Parathyroid adenoma (tissue), 2 donors: Measurements from ENCODE around the gene SLC35C1.
"Not testable (repeated sequence)": the region's sequence is repeated elsewhere in the genome, so short reads cannot be mapped to it uniquely, and the experiment has no call there.

ENCODE experiments used
- H2AFZ ChIP-seq: fragments of 300-600 bp; sonication (generic); one replicate; pipeline ENCODE4 v1.7.0; 2017; ENCODE audit warnings: antibody characterized with exemption, mild to moderate bottlenecking
- H3K27ac ChIP-seq: fragments of 300-600 bp; sonication (generic); one replicate; pipeline ENCODE4 v1.7.0; 2017
- H3K27me3 ChIP-seq: fragments of 300-600 bp; sonication (generic); one replicate; pipeline ENCODE4 v1.7.0; 2017; ENCODE audit warnings: low read length; ENCODE audit not compliant: control insufficient read depth, insufficient read depth
- H3K36me3 ChIP-seq: fragments of 300-600 bp; sonication (generic); one replicate; pipeline ENCODE4 v1.7.0; 2017; ENCODE audit warnings: low read length; ENCODE audit not compliant: control insufficient read depth, insufficient read depth
- H3K4me1 ChIP-seq: fragments of 300-600 bp; sonication (generic); one replicate; pipeline ENCODE4 v1.7.0; 2017; ENCODE audit warnings: control low read depth
- H3K4me2 ChIP-seq: fragments of 300-600 bp; sonication (generic); one replicate; pipeline ENCODE4 v1.7.0; 2017; ENCODE audit warnings: low read length
- H3K4me3 ChIP-seq: fragments of 300-600 bp; sonication (generic); one replicate; pipeline ENCODE4 v1.7.0; 2017; ENCODE audit warnings: low read depth, low read length
- H3K79me2 ChIP-seq: fragments of 300-600 bp; sonication (generic); one replicate; pipeline ENCODE4 v1.7.0; 2017; ENCODE audit warnings: control low read depth
- H3K9ac ChIP-seq: fragments of 300-600 bp; sonication (generic); one replicate; pipeline ENCODE4 v1.7.0; 2017; ENCODE audit warnings: mild to moderate bottlenecking
- H3K9me3 ChIP-seq: fragments of 300-600 bp; sonication (generic); one replicate; pipeline ENCODE4 v1.7.0; 2017; ENCODE audit warnings: low read length; ENCODE audit not compliant: control insufficient read depth
- TF ChIP-seq, protein P1 (sequence below): fragments of 300-600 bp; sonication (generic); IDR thresholded peaks from one replicate; pipeline ENCODE4 v1.7.0; 2017; ENCODE audit warnings: antibody characterized with exemption, mild to moderate bottlenecking
- donor health status: primary hyperparathyroidism.

SLC35C1 gene

GRCh38 chr11:45830596-45830995 is 25.6 kb downstream of the SLC35C1 start:
- no peak overlapping the region for H2AFZ ChIP-seq
- H3K36me3 ChIP-seq: no peaks in the 10 kb centered on the region
- no peak overlapping the region for H3K27ac ChIP-seq
- no peaks in the 10 kb centered on the region for H3K9me3 ChIP-seq
- TF ChIP-seq, protein P1, sequence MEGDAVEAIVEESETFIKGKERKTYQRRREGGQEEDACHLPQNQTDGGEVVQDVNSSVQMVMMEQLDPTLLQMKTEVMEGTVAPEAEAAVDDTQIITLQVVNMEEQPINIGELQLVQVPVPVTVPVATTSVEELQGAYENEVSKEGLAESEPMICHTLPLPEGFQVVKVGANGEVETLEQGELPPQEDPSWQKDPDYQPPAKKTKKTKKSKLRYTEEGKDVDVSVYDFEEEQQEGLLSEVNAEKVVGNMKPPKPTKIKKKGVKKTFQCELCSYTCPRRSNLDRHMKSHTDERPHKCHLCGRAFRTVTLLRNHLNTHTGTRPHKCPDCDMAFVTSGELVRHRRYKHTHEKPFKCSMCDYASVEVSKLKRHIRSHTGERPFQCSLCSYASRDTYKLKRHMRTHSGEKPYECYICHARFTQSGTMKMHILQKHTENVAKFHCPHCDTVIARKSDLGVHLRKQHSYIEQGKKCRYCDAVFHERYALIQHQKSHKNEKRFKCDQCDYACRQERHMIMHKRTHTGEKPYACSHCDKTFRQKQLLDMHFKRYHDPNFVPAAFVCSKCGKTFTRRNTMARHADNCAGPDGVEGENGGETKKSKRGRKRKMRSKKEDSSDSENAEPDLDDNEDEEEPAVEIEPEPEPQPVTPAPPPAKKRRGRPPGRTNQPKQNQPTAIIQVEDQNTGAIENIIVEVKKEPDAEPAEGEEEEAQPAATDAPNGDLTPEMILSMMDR: no peak
- H3K79me2 ChIP-seq: no peaks in the 10 kb centered on the region
- no peaks in the 10 kb centered on the region for H3K27me3 ChIP-seq
- H3K4me2 ChIP-seq: no peak overlapping the region
- H3K4me3 ChIP-seq: no peak overlapping the region
- H3K9ac ChIP-seq: no peak overlapping the region
- no peaks in the 10 kb centered on the region for H3K4me1 ChIP-seq

GRCh38 chr11:45832811-45833441 is 28.0 kb downstream of the SLC35C1 start:
- no peak overlapping the region for H3K4me3 ChIP-seq
- TF ChIP-seq, protein P1: no peak
- no peaks in the 10 kb centered on the region for H3K4me1 ChIP-seq

DNA sequence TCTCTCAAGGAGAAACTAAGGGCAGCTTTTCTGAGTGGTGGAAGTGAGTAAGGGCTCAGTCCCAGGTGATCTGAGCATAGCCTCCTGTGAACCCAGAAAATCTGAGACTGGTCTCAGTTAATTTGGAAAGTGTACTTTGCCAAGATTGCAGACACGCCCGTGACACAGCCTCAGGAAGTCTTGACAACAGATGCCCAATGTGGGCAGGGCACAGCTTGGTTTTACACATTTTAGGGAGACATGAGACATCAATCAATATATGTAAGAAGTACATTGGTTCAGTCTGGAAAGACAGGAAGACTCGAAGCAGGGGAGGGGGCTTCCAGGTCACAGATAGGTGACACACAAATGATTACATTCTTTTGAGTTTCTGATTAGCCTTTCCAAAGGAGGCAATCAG is 28.8 kb downstream of the SLC35C1 start:
- Histone ChIP-seq H3K36me3 (no peaks in the 10 kb centered on the region), H2AFZ (no peak overlapping the region), H3K9ac (no peak overlapping the region), H3K79me2 (no peaks in the 10 kb centered on the region), H3K27me3 (no peaks in the 10 kb centered on the region), H3K4me3 (no peak overlapping the region), H3K9me3 (no peaks in the 10 kb centered on the region), H3K4me1 (no peaks in the 10 kb centered on the region), H3K27ac (no peak overlapping the region), H3K4me2 (no peak overlapping the region)
- TF ChIP-seq, protein P1: no peak

More at GRCh38 chr11:45832811-45833441, 28.0 kb downstream of the SLC35C1 start:
- Histone ChIP-seq H3K9ac (no peak overlapping the region), H3K9me3 (no peaks in the 10 kb centered on the region), H3K79me2 (no peaks in the 10 kb centered on the region), H3K27me3 (no peaks in the 10 kb centered on the region), H2AFZ (no peak overlapping the region), H3K4me2 (no peak overlapping the region), H3K27ac (no peak overlapping the region), H3K36me3 (no peaks in the 10 kb centered on the region)

- Histone ChIP-seq H3K4me3 (no peak overlapping the region), H3K9ac (no peak overlapping the region), H3K9me3 (no peaks in the 10 kb centered on the region), H3K36me3 (no peaks in the 10 kb centered on the region), H3K27me3 (no peaks in the 10 kb centered on the region), H3K79me2 (no peaks in the 10 kb centered on the region), H2AFZ (no peak overlapping the region), H3K27ac (no peak overlapping the region), H3K4me1 (no peaks in the 10 kb centered on the region), H3K4me2 (no peak overlapping the region)
- TF ChIP-seq, protein P1: no peak
Measured at GRCh38 chr11:45834298-45834756, 29.4 kb downstream of the SLC35C1 start.

GRCh38 chr11:45839204-45839603 is 34.3 kb downstream of the SLC35C1 start:
- Histone ChIP-seq H3K9ac (no peak overlapping the region), H3K27me3 (no peaks in the 10 kb centered on the region), H3K9me3 (no peaks in the 10 kb centered on the region), H3K36me3 (no peaks in the 10 kb centered on the region), H3K79me2 (no peaks in the 10 kb centered on the region), H3K4me2 (no peak overlapping the region), H3K27ac (no peak overlapping the region), H3K4me3 (no peak overlapping the region), H3K4me1 (no peaks in the 10 kb centered on the region), H2AFZ (no peak overlapping the region)
- TF ChIP-seq, protein P1: no peak

DNA sequence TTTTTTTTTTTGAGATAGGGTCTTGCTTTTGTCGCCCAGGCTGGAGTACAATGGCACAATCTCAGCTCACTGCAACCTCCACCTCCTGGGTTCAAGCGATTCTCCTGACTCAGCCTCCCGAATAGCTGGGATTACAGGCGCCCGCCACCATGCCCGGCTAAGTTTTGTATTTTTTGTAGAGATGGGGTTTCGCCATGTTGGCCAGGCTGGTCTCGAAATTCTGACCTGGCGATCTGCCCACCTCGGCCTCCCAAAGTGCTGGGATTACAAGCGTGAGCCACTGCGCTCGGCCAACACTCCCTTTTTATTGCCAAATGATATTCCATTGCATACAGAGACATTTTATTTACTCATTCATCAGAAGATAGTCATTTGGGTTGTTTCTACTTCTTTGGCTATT is 35.3 kb downstream of the SLC35C1 start:
- H3K27ac ChIP-seq, H3K79me2 ChIP-seq, H3K27me3 ChIP-seq, H3K4me1 ChIP-seq, H3K36me3 ChIP-seq, H3K4me3 ChIP-seq, H3K9ac ChIP-seq, H2AFZ ChIP-seq, H3K4me2 ChIP-seq, H3K9me3 ChIP-seq: not testable (repeated sequence)
